GM21526 (cell line): ENCODE results near the gene CCNDBP1.

Experiments
- ATAC-seq: cut with Tn5 transposase; IDR thresholded peaks from one replicate; pipeline ENCODE4 v1.9.1; 2021; ENCODE audit warnings: moderate library complexity; ENCODE audit not compliant: unreplicated experiment, low FRiP score

CCNDBP1 gene

GRCh38 chr15:43241100-43241499 lies 55.9 kb downstream of the CCNDBP1 start:
- no peak for ATAC-seq

GRCh38 chr15:43242616-43243015 lies 57.4 kb downstream of the CCNDBP1 start:
- no peak for ATAC-seq

- ATAC-seq: no peak
These were observed 57.9 kb downstream of the CCNDBP1 start for GRCh38 chr15:43243020-43243645.

GRCh38 chr15:43244092-43244491 lies 58.9 kb downstream of the CCNDBP1 start:
- no peak for ATAC-seq

GRCh38 chr15:43246261-43246774 lies 61.1 kb downstream of the CCNDBP1 start:
- no peak for ATAC-seq
